ENCODE results near the gene ARAP1.

The ARAP1 gene

DNA sequence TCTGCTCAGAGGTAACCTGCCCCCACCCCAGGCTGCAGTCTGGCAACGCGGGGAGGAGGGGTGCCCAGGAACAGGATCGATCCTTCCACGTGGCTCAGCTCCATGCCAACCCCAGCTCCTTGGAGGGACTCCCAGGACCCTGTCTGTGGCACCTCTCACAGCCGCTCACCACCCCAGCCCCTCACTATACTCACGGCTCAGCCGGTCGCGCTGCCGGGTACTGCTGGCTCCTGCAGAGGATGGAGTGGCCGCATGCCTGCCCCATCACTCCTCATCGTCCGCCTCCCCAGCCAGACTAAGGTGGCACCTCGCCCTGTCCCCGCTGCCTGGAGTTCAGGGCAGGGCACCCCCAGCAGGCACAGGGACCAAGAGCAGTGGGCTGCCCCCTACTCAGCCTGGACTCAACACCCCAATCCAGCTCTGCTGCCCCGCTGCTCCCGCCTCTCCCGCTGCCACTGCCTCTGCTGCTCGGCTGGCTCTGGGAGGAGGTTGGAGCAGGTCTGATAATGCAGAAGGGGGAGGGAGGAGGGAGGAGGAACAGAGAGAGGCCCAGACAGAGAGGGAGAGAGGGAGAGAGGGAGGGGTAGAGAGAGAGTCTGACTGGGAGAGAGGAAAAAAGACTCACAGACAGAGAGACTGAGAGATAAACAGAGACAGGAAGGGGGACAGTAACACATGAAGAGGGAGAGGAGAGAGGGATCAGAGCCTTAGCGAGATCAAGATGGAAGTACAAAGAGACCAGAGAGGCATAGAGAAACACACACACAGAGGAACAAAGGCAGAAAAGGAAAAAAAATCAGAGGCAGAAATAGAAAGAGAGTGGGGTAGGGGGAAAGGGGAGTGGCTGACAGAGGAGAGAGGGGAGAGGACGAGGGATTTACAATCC, 78.0 kb downstream of the ARAP1 start, which contains the start of gene PDE2A:
PDE2A (minus strand) TSS at position 480 of the 886 bp plus-strand sequence; CDS start at position 265, 215 bp downstream.
- Histone ChIP-seq H3K9me2 (replicated peaks; ENCODE audit: low read depth, low read length) (no peaks in the 10 kb centered on the region), H3F3A (ENCODE audit: low read depth) (no peaks in the 10 kb centered on the region), H3K4me3 (ENCODE audit: low read length, poor library complexity, severe bottlenecking) (no peak within 1 kb of the TSS), H3K27me3 (ENCODE audit: insufficient read depth, low read length, poor library complexity, severe bottlenecking) (no peaks in the 10 kb centered on the region), H2AFZ (ENCODE audit: low read length) (no peak within 1 kb of the TSS), H4K20me1 (ENCODE audit: insufficient read depth, low read length, poor library complexity, severe bottlenecking) (no peaks in the 10 kb centered on the region), H3K4me2 (ENCODE audit: low read depth, low read length, poor library complexity, severe bottlenecking) (no peak within 1 kb of the TSS), H3K36me3 (ENCODE audit: insufficient read depth, low read length) (no peaks in the 10 kb centered on the region), H3K4me1 (ENCODE audit: insufficient read depth, low read length, poor library complexity, severe bottlenecking) (no peaks in the 10 kb centered on the region), H3K9ac (ENCODE audit: low read depth, low read length, poor library complexity, severe bottlenecking) (no peak within 1 kb of the TSS), H3K9me3 (ENCODE audit: insufficient read depth, low read depth, low read length) (no peaks in the 10 kb centered on the region), H3K79me2 (ENCODE audit: insufficient read depth, low read length) (no peaks in the 10 kb centered on the region)
- TF ChIP-seq EZH2phosphoT487 (IDR thresholded peaks at IDR 0.05; ENCODE audit: borderline replicate concordance), result no peak
- TF ChIP-seq CTCF (conservative IDR thresholded peaks at IDR 0.05; ENCODE audit: low read length), result no peak

DNA sequence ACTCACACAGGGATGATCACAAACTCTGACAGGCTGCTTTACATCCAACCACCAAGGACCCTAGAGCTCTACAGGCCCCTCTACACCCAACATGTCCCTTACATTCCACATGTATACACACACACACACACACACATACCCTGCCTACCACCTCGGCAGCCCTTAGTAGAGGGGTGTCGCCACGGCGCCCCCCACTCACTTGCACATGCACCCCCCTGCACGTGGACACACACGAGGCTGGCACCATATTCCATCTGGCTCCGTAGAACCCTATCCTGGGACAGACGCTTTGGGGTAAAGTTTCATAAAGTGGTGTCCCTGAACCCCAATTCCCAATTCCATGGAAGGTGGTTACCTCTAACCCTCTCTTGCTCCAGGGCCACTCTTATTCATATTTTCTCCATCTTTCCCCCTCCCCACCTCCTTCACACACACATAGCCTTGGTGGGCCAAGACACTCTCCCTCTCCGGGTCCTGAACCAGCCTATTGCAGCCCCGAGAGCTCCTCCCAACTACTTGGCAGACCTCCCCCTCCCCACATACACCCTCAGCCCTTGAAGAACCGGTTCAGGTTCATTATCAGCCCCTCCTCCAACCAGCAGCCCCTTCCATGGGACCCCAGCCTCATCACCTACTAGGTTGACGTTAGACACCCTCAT, 78.8 kb downstream of the ARAP1 start:
- Histone ChIP-seq H3K4me3 (ENCODE audit: low read length, poor library complexity, severe bottlenecking) (no peak overlapping the region), H3K27me3 (ENCODE audit: insufficient read depth, low read length, poor library complexity, severe bottlenecking) (no peaks in the 10 kb centered on the region), H3K9ac (ENCODE audit: low read depth, low read length, poor library complexity, severe bottlenecking) (no peak overlapping the region), H3K9me2 (replicated peaks; ENCODE audit: low read depth, low read length) (no peaks in the 10 kb centered on the region), H4K20me1 (ENCODE audit: insufficient read depth, low read length, poor library complexity, severe bottlenecking) (no peaks in the 10 kb centered on the region), H2AFZ (ENCODE audit: low read length) (no peak overlapping the region), H3K4me1 (ENCODE audit: insufficient read depth, low read length, poor library complexity, severe bottlenecking) (peaks cover 4% of the 10 kb centered on the region), H3F3A (ENCODE audit: low read depth) (no peaks in the 10 kb centered on the region), H3K36me3 (ENCODE audit: insufficient read depth, low read length) (no peaks in the 10 kb centered on the region), H3K4me2 (ENCODE audit: low read depth, low read length, poor library complexity, severe bottlenecking) (no peak overlapping the region), H3K79me2 (ENCODE audit: insufficient read depth, low read length) (no peaks in the 10 kb centered on the region), H3K9me3 (ENCODE audit: insufficient read depth, low read depth, low read length) (no peaks in the 10 kb centered on the region)
- TF ChIP-seq EZH2phosphoT487 (IDR thresholded peaks at IDR 0.05; ENCODE audit: borderline replicate concordance) (no peak), CTCF (conservative IDR thresholded peaks at IDR 0.05; ENCODE audit: low read length) (no peak)

GRCh38 chr11:72672597-72673238, 79.5 kb downstream of the ARAP1 start:
- Histone ChIP-seq H3K4me2 (ENCODE audit: low read depth, low read length, poor library complexity, severe bottlenecking) (no peak overlapping the region), H3K36me3 (ENCODE audit: insufficient read depth, low read length) (no peaks in the 10 kb centered on the region), H3K9me2 (replicated peaks; ENCODE audit: low read depth, low read length) (no peaks in the 10 kb centered on the region), H3K79me2 (ENCODE audit: insufficient read depth, low read length) (no peaks in the 10 kb centered on the region), H3K9ac (ENCODE audit: low read depth, low read length, poor library complexity, severe bottlenecking) (no peak overlapping the region), H2AFZ (ENCODE audit: low read length) (no peak overlapping the region), H4K20me1 (ENCODE audit: insufficient read depth, low read length, poor library complexity, severe bottlenecking) (no peaks in the 10 kb centered on the region), H3F3A (ENCODE audit: low read depth) (no peaks in the 10 kb centered on the region), H3K4me3 (ENCODE audit: low read length, poor library complexity, severe bottlenecking) (no peak overlapping the region), H3K27me3 (ENCODE audit: insufficient read depth, low read length, poor library complexity, severe bottlenecking) (no peaks in the 10 kb centered on the region), H3K4me1 (ENCODE audit: insufficient read depth, low read length, poor library complexity, severe bottlenecking) (peaks cover 9% of the 10 kb centered on the region), H3K9me3 (ENCODE audit: insufficient read depth, low read depth, low read length) (no peaks in the 10 kb centered on the region)
- TF ChIP-seq CTCF (conservative IDR thresholded peaks at IDR 0.05; ENCODE audit: low read length) (no peak), EZH2phosphoT487 (IDR thresholded peaks at IDR 0.05; ENCODE audit: borderline replicate concordance) (no peak)

All from Loucy (cell line).